ENCODE data around the gene CCDC88B.
"Not testable (repeated sequence)": the region's sequence is repeated elsewhere in the genome, so short reads cannot be mapped to it uniquely, and the experiment has no call there.

Gene CCDC88B

GRCh38 chr11:64321026-64321425, 19.0 kb upstream of the CCDC88B start:
- DNase-seq (ENCODE audit: low spot score), result no peak

- no peak for DNase-seq (ENCODE audit: low spot score)
Observed at GRCh38 chr11:64321533-64321932, 18.5 kb upstream of the CCDC88B start.

GRCh38 chr11:64322925-64323260, 17.1 kb upstream of the CCDC88B start:
- no peak for DNase-seq (ENCODE audit: low spot score)

GRCh38 chr11:64323373-64323772, 16.6 kb upstream of the CCDC88B start:
- no peak for DNase-seq (ENCODE audit: low spot score)

GRCh38 chr11:64323984-64324383, 16.0 kb upstream of the CCDC88B start:
- not testable (repeated sequence) for DNase-seq (ENCODE audit: low spot score)

GRCh38 chr11:64324692-64325469, 15.1 kb upstream of the CCDC88B start:
- DNase-seq (ENCODE audit: low spot score), result no peak

GRCh38 chr11:64327375-64327774, 12.6 kb upstream of the CCDC88B start:
- DNase-seq (ENCODE audit: low spot score), result no peak

- DNase-seq (ENCODE audit: low spot score), result no peak
Observed at GRCh38 chr11:64327993-64328392, 12.0 kb upstream of the CCDC88B start.

- no peak for DNase-seq (ENCODE audit: low spot score)
Observed at GRCh38 chr11:64330888-64331287, 9.1 kb upstream of the CCDC88B start.

GRCh38 chr11:64331569-64332371, 8.2 kb upstream of the CCDC88B start:
- peak; percentile 88 for DNase-seq (ENCODE audit: low spot score)

GRCh38 chr11:64333556-64333955, 6.4 kb upstream of the CCDC88B start:
- DNase-seq (ENCODE audit: low spot score), result no peak

- peak; percentile 92 for DNase-seq (ENCODE audit: low spot score)
Observed at GRCh38 chr11:64334764-64335735, 5.0 kb upstream of the CCDC88B start.

- DNase-seq (ENCODE audit: low spot score), result no peak
Observed at GRCh38 chr11:64337538-64338249, 2.3 kb upstream of the CCDC88B start.

GRCh38 chr11:64338716-64339115, 1.3 kb upstream of the CCDC88B start:
- no peak for DNase-seq (ENCODE audit: low spot score)

- DNase-seq (ENCODE audit: low spot score), result no peak
Observed at GRCh38 chr11:64339286-64339685, 718 bp upstream of the CCDC88B start.

- DNase-seq (ENCODE audit: low spot score), result no peak
Observed at GRCh38 chr11:64340671-64341335, 799 bp downstream of the CCDC88B start.

GRCh38 chr11:64341429-64341828, 1.4 kb downstream of the CCDC88B start:
- DNase-seq (ENCODE audit: low spot score), result no peak

GRCh38 chr11:64341851-64342791, 2.1 kb downstream of the CCDC88B start:
- DNase-seq (ENCODE audit: low spot score), result peak; percentile 97

- no peak for DNase-seq (ENCODE audit: low spot score)
Observed at GRCh38 chr11:64342869-64343745, 3.1 kb downstream of the CCDC88B start.
